D721Med (cell line): ENCODE data around the gene FUT7.

Experiments used
- DNase-seq: peaks from one replicate; pipeline ENCODE4 v3.0.0; 2011; ENCODE audit warnings: low spot score; ENCODE audit not compliant: insufficient read length
- FAIRE-seq: peaks from 2 replicates; lab custom pipeline; 2011; peaks lifted over from hg19 to GRCh38; lab: Jason Lieb, UNC
- TF ChIP-seq, protein P1 (sequence below): IDR thresholded peaks from 2 replicates; pipeline ENCODE4 v1.5.1; 2012; ENCODE audit warnings: mild to moderate bottlenecking, control low read depth; ENCODE audit not compliant: insufficient read depth; ENCODE audit errors: missing control alignments

The FUT7 gene

DNA sequence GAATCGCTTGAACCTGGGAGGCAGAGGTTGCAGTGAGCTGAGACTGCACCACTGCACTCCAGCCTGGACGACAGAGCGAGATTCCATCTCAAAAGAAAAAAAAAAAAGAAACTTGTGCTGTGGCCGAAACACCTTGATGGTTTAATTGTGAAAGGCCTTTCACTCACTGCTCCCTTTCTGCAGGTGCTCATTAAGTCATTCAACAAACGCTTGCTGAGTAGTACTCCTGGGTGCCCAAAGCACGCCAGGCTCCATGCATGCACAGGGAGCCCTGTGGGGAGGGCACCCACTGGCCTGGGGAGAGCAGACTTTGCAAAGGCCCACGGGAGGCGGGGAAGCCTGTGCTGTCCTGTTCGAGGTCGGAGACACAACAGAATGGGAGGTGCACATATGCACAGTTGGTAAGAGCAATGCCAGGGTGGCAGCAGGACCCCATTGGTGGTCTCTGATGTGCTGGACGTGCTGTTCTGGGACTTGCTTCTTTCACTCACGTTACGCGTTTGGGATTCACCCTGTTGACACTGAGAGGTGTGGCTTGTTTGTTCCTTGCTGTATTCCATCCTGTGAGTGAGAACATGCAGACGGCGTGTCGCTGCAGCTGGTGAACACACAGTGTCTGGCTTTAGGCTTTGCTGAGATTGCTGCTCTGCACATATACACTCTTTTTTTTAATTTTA, 25.0 kb upstream of the FUT7 start:
- FAIRE-seq (no peak), DNase-seq (no peak)
- TF ChIP-seq, protein P1, sequence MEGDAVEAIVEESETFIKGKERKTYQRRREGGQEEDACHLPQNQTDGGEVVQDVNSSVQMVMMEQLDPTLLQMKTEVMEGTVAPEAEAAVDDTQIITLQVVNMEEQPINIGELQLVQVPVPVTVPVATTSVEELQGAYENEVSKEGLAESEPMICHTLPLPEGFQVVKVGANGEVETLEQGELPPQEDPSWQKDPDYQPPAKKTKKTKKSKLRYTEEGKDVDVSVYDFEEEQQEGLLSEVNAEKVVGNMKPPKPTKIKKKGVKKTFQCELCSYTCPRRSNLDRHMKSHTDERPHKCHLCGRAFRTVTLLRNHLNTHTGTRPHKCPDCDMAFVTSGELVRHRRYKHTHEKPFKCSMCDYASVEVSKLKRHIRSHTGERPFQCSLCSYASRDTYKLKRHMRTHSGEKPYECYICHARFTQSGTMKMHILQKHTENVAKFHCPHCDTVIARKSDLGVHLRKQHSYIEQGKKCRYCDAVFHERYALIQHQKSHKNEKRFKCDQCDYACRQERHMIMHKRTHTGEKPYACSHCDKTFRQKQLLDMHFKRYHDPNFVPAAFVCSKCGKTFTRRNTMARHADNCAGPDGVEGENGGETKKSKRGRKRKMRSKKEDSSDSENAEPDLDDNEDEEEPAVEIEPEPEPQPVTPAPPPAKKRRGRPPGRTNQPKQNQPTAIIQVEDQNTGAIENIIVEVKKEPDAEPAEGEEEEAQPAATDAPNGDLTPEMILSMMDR = no peak

DNA sequence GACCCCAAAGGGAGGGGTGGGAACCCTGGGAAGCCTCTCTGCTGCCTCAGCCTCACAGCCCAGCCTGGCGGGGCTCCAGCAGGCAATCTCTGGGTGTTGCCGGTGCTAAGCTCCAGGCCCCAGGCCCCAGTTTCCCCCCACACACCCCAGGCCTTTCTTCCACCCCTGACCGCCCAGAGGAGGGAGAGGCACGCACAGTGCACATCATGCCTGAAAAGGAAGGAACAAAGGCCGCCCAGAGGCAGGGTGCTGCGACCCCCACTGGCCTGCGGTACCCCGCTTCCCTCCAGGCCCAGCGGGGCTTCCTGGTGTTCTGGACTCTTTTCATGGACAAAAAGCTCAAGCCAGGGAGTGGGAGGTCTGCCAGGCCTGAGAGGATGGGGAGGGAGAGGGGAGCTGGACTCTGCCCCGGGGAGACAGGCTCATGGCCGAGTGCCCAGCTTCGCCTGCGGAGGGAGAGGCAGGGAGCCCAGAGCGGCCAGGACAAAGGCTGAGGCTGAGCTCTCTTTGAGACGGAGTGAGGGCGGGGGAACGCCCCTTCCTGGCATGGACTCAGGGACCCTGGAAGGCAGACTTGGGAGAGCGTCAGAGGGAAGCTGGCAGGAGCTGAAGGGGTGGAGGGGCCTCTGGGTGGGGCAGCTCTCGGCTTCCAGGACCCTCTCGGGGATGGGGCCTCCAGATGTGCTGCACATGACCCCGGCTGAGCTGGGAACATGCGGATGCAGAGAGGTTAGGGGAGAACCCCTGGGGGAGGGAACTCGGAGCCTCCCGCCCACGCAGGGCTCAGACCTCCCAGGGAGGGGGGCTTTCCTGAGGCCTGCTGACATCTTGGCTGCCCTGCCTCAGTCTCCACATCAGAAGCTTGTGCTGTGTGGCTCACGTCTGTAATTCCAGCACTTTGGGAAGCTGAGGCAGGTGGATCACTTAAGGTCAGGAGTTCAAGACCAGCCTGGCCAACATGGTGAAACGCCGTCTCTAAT, 23.8 kb upstream of the FUT7 start:
- TF ChIP-seq, protein P1 = no peak
- DNase-seq (no peak), FAIRE-seq (no peak)

DNA sequence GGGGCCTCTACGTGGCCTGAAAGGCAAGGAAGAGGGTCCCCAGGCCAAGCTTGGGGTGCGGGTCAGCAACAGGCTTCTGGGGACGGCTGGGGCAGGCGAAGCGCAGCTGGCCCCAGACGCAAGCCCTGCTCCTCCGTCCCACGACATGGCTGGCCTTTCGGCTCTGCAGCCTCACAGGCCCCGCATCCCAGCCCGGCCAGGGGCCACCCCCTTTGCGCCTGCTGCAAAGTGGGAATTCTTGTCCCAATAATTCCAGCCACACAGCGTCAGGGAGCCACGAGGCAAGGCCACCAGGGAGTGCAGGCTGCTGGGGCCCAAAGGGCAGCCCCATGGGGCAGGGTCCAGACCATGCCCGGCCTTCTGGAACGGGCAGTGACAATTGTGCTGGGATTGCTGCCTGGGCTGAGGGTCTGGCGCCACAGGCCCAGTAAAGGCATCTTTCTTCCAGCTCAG, 23.1 kb upstream of the FUT7 start:
- no peak for DNase-seq
- no peak for FAIRE-seq
- TF ChIP-seq, protein P1 = no peak

DNA sequence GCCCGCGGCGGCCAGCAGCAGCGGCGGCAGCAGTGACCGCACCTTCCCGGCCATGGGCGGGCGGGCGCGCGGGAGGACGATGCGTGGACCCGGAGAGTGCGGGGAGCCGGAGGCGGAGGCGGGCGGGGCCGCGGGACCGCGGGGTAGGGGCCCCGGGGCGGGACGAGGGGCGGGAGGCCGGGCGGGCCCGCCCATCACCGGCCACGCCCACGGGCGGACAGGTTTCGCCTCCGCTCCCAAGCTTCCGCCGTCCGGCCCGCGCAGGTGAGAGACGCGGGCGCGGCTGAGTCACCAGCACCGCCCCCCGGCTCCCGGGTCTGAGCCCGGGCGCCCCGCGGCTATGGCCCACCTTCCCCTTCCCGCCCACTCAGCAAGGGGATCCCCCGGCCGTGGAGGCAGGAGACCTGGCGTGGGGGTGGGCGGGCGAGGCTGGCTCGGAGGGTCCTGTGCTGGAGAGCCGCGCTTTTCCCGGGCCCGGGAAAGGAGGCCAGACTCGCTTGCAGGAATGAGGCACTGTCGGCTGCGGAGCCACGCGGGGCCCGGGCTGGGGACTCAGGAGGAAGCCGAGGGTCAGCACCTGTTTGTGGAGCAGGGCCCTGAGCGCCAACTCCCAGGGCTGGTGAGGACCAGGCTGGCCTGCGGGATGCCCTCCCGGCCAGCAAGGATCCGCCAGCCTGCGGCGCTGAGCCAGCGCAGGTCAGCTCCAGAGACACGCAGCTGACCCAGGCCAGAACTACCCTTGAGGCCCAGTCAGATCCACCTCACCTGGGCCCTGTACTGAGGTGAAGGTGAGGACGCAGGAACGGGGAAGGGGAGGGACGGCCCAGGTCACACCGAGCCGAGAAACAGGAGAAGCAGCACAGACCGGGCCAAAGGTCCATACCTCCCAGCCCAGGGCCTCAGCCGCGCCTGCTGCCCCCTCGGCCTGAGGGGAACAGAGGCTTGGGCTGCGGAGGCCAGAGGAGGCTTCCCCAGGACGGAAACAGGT, 22.4 kb upstream of the FUT7 start, which contains the start of gene ENTPD2:
TSS of gene ENTPD2 (minus strand) at position 118 of the 988 bp plus-strand sequence. CDS start at position 54, 64 bp downstream.
- FAIRE-seq (no peak), DNase-seq (no peak)
- TF ChIP-seq, protein P1 = no peak

DNA sequence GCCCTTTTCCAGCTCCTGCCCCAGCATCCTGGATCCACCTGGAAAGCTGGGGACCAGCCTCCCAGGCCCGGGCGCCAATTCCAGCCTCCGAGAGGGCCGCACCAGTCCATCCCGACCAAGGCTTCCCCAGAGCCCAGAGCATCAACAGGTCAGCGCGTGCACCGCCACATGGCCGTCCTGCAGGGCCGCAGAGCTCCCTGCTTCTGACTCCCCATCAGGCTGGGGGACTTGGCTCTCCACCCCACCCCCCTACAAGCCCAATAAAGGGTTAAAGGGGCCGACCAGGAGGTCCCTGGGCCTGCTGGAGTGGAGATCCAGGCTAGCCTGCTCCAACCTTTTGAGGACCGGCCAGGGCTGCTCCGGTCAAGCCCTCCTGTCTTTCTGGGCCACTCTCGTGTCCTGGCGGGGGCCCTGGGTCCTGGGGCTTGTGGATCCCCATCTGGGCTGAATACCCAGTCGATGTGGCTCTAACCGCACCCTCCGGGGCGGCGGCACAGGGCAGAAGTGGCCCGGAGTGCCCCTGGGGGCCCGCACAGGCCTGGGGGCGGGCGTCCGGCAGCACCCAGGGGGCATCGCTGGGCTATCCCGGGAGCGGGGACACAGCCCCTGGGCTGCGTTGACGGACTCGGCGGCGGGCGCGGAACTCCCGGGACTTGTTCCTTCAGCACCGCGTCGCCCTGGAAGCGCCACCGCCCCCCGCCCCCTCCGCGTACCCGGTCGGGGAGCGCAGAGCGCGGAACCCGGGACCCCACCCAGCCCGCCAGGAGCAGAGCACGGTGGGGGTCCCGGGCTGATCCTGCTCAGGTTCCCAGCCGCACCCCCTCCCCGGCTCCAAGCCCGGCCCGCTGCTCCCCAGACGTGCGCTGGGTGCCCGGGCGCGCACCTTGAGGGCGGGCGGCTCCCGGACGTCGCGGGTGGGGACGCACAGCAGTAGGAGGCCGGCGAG, 21.4 kb upstream of the FUT7 start:
- no peak for DNase-seq
- FAIRE-seq = no peak
- TF ChIP-seq, protein P1 = no peak
